Measurements from ENCODE around the gene INSM1.
A peak's percentile ranks its signal among the peaks of the same experiment; 100 is the strongest.

Gene INSM1

DNA sequence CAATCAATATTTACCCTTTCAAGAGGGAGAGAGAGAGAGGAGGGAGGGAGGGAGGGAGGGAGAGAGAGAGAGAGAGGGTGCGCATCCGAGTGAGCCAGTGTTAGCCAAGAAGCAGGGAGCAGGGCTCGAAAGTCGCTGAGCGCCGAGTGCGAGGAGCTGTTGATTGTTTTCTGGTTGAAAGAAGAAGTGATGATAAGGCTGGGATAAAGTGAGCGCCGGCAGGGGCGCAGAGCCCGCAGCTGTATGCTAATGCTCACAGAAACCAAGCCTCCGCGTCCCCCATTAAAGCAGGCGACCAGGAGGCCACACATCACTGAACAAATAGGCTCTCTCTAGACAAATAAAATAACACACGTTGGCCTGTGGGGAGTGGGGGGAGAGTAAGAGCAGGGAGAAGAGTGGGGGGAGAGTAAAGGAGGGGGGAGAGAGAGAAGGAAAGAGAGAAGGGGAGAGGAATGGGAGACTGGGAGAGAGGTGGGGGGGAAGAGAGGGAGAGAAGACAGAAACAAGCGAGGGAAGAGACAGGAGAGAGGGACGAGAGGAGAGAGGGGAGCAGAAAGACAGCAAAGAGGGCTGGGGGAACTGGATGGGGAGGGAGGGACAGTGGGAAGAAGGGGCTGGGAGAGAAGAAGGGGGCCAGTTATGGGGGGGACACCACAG lies 5.0 kb upstream of the INSM1 start:
- DNase-seq (ENCODE audit: low spot score), result peak; percentile 10

DNA sequence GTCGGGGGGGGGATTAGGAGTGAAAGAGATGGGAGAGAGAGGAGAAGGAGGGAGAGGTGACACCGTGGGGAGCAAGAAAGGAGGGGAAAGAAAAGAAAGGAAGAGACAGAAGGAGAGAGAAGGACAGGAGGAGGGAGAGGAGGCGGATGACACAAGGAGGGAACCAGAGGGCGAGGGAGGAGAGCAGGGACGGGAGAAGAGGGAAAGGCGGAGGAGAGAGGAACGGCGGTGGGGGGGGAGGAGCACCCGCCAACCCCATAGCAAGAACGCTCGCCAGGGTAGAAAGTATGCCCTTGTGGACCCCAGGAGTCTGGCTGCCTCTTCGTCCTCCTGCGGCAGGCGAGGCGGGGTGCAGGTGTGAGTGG lies 4.5 kb upstream of the INSM1 start:
- DNase-seq (ENCODE audit: low spot score), result no peak

DNA sequence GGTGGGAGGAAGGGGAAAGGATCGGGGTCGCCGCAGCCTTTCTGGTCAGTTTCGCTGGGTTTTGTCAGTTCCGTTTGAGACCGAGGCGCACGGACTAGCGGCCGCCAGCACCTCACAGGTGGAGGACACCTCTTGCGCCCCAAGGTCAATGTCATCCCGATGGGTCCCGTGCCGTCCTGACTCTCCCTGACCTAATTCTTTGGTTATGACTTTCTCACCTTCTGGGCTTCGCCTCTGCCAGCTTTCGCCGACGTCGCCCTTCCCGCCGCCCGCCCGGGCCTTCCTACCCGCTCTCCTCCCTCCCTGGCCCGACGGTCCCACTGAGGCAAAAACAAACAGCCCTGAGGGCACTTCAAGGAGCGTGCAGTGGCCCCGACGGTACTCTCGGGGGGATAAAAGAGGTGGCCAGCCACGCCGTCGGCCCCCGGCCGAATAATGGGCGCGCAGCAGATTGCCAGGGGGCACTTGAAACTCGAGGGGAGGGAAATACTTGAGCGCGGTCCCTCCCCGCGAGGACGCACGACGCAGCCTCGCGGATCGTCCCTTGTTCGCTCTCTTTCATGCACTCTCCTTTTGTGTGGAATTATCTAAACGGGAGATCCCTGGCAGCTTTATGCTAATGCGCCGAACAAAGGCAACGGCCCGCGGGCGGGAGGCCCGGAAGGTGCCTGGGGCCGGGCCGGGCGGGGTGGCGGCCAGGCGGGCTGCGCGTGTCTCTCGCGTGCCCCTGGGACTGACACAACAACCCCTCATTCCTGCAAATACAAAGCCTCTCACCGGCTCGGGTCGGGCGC lies 3.9 kb upstream of the INSM1 start:
- DNase-seq (ENCODE audit: low spot score), result no peak

DNA sequence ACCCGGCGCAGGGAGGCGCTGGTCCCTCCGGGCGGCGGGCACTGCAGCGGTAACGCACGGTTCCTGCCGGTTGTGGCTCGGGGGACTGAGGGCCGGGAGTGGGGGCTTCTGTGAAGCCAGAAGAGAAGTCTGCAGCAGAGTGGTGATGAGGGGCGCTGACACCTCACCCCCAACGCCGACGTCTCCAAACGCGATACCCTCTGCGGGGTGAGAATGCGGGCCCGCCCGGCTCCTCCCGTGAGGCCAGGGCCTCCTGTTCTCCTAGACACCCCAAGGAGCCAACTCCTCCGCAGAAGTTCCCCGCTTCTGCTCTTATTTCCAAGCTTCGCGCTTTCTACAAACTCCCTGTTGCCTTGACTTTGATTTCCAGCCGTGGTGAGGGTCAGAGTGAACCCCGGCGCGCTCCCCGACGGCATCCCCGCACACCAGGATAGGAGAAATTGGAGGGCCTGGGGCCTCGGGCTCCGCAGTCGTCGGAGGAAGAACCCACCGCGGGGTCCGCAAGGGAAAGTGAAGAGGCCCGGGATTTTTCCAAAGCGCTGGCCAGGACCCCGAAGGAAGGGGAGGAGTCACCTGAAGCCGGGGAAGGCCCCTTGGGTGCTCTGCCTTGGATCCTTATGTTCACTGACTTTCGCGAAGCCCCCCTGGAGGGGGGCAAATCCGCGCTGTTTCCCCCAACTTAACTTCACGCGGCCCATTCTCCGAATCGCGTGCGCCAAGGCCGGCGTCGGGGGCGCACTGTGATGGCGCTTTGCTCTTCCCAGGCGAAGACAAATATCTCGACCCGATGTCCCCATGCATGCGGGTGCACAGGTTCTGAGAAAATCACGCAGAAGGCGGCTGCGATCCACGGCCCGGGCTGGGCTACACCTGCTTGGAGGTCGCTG lies 3.1 kb upstream of the INSM1 start:
- DNase-seq (ENCODE audit: low spot score), result no peak

DNA sequence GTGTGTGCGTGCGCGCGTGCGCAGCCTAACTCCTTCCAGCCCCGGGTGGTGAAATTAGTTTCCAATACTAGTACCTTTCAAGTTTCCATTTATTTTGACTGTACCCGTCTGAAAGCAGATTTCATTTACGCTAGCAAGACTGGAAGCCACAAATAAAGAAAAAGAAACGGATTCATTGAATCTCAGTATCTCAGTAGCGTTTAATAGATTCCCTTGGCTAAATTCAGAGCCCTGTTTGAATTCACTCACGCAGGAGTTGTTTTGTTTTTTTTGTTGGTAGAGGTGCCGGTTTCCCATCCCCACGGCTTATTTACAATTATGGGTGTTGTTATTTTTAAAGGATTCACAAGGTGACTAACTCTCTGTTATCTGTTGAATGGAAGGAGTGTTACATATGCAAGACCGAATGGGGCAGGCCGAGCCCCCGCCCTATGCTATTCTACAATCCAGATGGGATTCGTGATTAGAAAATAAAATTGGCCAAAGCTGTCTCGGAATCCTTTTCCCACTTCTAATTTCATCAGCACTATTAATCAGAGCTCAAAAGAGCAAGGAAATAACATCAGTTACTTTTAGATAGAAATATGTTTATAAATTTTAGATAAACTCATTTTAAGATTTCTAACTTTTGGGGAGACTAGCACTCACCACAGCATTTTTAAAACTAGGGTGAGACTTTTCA lies 2.3 kb upstream of the INSM1 start:
- no peak for DNase-seq (ENCODE audit: low spot score)

DNA sequence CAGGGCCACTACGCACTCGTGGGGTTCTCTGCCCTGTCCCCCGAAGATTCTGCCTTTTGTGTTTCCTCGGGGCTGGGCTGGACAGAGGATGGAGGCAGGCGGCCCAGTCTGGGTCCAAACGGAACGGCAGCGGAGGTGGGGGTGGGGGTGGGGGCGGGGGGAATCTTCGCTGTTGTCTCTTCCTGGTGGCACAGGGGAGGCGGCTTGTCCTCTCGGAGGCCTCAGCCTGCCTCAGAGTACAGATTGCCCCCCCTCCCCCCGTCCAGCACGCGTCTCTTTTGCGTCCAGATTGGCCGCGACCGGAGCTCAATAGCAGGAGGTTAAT lies 1.4 kb upstream of the INSM1 start:
- DNase-seq (ENCODE audit: low spot score), result no peak

DNA sequence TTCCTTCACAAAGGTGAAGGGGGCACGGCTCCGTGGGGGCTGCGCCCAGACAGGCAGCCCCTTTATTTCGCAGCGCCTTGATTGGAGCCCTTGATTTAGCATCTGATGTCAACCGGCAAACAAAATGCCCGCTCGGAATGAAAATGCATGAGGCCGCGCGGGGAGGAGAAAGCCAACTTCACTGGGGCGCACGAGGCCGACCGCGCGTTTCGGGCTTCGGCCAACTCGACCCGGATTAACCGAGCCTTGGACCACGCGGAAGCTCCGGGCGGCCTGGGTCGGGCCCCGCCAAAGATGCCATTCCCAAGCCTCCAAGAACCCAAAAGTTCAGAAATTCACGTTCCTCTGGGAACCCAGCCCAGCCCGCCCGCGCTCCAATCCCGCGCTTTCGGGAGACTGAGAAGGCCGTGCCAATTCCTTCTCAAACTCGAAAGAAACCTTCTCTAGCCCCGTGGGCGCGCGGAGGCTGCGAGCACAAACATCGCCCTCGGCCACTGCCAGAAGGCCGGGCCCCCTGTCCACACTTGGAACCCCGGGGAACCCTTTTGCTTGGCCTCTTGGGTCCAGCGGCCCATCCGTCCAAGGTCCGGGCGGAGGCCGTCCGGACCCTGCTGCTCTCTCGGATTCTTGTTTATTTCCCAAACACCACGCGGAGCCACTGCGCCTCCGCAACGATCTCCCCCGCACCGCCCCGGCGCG lies 879 bp upstream of the INSM1 start:
- no peak for DNase-seq (ENCODE audit: low spot score)

DNA sequence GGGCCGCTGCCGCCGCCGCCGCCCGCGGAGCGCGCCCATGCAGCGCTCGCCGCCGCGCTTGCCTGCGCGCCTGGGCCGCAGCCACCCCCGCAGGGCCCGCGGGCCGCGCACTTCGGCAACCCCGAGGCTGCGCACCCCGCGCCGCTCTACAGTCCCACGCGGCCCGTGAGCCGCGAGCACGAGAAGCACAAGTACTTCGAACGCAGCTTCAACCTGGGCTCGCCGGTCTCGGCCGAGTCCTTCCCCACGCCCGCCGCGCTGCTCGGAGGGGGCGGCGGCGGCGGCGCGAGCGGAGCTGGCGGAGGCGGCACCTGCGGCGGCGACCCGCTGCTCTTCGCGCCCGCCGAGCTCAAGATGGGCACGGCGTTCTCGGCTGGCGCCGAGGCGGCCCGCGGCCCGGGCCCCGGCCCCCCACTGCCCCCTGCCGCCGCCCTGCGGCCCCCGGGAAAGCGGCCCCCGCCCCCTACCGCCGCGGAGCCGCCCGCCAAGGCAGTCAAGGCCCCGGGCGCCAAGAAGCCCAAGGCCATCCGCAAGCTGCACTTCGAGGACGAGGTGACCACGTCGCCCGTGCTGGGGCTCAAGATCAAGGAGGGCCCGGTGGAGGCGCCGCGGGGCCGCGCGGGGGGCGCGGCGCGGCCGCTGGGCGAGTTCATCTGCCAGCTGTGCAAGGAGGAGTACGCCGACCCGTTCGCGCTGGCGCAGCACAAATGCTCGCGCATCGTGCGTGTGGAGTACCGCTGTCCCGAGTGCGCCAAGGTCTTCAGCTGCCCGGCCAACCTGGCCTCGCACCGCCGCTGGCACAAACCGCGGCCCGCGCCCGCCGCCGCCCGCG lies 730 bp downstream of the INSM1 start:
- no peak for DNase-seq (ENCODE audit: low spot score)

DNA sequence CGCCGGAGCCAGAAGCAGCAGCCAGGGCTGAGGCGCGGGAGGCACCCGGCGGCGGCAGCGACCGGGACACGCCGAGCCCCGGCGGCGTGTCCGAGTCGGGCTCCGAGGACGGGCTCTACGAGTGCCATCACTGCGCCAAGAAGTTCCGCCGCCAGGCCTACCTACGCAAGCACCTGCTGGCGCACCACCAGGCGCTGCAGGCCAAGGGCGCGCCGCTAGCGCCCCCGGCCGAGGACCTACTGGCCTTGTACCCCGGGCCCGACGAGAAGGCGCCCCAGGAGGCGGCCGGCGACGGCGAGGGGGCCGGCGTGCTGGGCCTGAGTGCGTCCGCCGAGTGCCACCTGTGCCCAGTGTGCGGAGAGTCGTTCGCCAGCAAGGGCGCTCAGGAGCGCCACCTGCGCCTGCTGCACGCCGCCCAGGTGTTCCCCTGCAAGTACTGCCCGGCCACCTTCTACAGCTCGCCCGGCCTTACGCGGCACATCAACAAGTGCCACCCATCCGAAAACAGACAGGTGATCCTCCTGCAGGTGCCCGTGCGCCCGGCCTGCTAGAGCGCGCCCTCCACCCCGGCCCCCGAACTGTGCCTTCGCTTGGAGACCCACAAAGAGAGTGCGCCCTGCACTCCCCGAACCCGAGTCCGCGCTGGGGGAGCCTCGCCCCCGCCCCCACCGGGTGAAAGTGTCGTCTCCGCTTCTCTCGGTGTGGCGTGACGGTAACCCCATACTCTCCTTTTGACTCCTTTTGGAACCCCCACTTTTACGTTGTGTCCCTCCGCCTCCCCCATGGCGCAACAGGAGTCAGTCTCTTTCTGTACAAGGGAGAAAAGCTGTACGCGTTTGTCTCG lies 1.6 kb downstream of the INSM1 start:
- DNase-seq (ENCODE audit: low spot score), result no peak

DNA sequence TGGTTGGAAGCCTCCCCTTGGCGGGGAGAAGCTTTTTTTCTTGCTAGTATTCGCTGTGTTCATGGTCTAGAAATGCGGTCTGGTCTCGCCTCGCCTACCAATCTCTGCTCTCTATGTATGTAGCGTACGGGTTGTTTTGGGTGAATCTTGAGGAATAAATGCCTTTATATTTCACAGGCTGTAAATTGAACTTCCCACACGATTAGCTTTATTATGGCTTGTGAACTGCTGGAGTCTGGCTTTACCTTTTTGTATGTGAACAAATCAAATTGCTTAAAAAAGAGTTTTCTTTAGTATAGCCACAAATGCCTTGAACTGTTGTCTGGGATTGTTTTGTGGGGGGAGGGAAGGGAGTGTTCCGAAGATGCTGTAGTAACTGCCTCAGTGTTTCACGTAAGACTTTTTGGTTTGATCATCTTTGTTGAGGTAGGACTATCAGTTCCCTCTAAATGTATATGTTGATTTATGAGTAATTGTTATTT lies 2.2 kb downstream of the INSM1 start:
- DNase-seq (ENCODE audit: low spot score), result no peak

DNA sequence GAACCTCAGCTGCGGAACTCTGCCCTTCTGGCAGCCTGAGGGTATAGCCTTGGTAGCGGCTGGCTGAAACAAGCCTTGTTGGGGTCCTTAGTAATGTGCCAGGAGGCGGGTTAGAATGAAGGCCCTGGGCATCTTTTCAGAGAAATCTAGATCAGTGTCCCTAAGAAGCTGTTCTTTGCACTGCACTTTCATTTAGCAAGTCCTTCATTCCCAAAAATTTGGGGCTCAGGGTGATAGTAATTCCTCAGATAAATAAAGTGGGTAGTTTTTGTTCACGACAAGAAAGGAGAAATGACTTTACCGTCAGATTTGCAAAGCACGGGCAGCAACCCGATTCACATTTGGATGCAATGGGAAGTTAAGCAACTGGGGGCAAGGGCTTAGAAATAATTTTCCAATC lies 3.2 kb downstream of the INSM1 start:
- DNase-seq (ENCODE audit: low spot score), result no peak

DNA sequence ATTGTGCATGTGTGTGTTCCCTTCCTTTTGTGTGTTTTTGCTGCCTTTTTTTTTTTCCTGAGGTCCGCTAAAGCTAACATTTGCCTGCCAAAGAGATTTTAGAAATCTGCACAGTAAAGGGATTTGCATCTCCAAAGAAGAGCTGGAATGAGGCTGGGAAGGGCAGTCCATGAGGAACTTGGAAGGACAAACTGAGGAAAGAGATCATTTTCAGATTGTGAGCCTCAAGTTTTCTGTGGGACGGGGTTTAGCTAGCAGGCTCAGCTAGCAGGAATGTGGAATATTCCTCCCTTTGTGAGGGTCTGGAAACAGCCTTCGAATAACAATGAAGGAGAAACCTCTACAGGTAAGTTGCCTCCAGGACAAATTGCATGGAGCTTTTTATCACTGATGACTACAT lies 3.8 kb downstream of the INSM1 start:
- DNase-seq (ENCODE audit: low spot score), result no peak

DNA sequence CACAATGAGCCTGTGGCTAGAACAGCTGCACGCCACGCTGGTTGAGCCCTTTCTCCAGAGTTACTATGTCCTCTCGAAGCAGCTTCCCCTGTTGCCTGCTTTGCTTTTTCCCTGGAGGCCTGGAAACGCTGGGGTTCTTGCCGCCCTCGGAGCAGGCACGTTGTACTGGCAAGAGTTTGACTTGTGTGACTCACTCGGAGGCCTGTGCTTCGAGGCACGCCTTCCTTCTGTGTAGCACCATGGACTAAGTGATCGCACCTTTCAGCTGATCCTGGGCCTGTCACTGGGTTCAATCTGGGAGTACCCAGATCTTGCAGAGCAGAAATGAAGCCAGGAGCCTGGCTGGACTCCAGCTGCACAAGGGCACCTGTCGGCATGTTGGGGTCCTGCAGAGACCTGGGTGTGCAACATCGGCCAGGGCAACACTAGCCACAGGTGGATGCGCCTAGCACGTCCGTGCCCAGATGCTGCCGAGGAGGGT lies 5.2 kb downstream of the INSM1 start:
- no peak for DNase-seq (ENCODE audit: low spot score)

DNA sequence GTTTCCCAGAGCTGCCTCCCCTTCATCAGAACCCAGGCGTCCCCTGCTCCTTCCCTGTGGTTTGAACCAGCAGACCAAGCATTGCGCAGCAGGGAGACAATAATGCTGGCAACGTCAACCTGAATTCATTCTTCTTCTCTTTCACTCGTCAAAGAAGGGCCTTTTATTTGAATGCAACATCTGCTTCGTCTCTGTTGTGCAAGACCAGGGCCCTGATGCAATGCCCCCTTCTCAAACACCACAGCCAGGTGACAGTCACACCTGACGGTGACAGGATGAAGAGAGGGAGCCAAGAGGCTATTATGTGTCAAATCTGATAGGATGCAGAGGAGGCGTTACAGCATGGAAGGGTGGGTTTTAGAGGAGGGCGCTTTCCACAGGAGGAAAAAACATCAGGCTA lies 8.0 kb downstream of the INSM1 start:
- no peak for DNase-seq (ENCODE audit: low spot score)

DNA sequence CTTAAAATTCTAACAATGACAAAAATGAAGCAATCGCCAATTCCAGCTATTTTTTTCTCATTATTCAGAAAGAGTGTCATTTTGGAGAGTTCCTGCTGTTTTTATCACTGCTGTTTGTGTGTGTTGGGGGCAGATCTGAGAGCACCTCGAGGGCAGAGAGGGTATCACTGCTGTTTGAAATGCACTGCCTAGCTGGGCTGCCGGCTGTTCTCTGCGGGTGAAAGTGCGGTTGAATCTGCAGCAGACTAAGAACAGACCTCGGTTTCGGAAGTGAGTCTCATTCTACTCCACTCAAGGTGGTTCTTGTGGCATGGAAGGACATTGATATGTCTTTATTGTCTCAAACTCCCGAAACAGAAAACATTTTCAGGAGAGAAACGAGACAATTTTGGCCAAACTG lies 18.3 kb downstream of the INSM1 start:
- DNase-seq (ENCODE audit: low spot score), result no peak

DNA sequence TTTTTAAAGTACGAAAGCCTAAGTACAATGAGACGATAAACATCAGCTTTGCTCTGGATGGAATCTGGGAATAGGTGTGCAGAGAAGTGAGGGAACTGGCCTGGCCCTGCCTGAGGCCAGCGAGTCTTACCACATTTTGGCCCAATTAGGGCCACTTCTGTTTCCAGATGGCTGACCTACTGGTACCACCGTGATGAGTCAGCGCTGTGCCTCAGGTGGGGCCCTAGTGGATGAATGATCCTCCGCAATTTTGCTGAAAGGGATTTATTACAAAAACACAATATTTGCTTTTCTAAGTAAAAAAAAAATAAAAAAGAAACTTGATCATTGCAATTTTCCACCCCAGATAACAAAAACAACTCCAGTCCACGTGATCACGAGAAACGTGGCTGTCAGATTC lies 22.5 kb downstream of the INSM1 start:
- no peak for DNase-seq (ENCODE audit: low spot score)

DNA sequence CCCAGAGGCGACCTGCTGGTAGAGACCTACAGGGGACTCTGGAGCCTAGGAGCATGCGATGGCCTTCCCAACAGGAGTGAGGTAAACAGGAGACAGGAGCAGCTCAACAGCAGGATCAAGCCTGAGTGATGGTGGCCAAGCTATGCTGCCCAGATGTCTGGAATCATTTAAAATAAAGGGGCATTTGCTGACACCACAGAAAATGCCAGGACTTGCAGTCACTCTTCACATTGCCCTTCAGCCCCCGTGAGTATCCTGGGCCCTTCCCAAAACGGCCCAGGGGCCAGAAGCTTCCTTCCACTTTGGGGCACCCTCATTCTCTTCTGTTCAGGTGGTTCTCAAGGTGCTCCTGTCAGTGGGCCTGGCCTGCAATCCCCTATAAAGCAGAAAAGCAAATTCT lies 23.2 kb downstream of the INSM1 start:
- no peak for DNase-seq (ENCODE audit: low spot score)

DNA sequence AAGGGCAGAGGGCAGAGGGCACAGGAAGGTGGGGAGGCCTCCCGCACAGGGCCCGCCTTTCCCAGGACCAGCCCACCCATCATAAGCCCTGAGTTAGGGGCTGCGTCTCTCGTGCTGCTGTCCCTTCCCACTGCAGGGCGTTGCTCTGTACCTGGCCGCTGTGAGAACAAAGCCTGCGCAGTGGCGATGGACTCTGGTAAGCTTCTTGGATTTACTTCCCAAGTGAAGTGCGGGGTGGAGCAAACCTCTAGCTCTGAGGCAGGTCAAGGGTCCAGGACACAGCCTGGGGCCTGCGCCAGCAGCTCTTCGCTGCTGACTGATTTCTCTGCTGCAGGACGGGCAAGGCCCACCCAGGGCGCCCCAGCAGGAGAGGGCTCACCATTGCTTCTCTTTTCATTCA lies 23.9 kb downstream of the INSM1 start:
- DNase-seq (ENCODE audit: low spot score), result no peak

DNA sequence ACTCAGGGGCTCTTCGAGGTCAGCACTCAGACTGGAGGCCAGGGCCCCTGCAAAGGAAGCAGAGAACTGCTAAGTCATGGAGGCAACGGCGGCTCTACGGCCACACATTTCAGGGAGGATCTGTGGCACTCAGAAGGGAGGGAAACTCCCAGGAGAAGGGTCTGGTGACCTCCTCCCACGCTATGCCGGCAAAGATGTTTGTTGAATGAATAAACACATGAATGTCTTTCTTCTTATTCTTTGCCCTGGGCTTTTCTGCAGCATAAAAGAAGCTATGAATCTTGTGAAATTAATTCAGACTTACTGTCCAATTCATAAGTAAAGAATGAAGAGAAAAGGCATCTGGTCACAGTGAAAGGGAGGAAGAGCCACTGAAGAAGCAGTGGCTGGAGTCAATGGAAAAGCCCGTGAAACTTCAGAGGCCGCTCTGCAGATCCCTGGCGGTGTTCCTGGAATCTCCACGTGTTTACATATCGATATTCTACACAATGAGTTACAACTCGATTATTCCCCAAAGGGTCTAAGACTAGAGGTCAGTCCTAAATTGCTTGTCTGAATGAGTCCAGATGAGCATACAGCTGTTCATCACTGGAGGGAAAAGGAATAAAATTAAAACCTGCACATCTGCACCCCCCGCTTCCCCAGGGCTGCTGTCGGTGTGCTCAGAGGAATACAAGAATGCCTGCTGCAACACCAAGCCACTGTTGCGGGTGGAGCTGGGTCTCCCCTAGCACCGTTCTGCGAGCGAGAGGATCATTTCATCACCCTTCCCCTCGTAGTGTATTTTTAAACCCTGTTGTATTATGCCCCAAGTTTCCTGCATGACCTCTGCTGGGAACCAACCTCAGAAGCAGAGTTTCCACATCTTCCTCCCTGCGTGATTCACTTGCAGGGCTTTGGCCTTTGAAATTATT lies 25.6 kb downstream of the INSM1 start:
- DNase-seq (ENCODE audit: low spot score), result no peak

All from pons (tissue), 1 donor.